Activated CD4-positive, alpha-beta T cell treated with anti-CD3 and anti-CD28 coated beads for 1 hour (primary cell): ENCODE data around the gene SCIMP.
"Not testable (repeated sequence)": the region's sequence is repeated elsewhere in the genome, so short reads cannot be mapped to it uniquely, and the experiment has no call there.

ENCODE experiments used
- DNase-seq: peaks from one replicate; pipeline ENCODE4 v3.0.0-alpha.2; 2020

The SCIMP gene

DNA sequence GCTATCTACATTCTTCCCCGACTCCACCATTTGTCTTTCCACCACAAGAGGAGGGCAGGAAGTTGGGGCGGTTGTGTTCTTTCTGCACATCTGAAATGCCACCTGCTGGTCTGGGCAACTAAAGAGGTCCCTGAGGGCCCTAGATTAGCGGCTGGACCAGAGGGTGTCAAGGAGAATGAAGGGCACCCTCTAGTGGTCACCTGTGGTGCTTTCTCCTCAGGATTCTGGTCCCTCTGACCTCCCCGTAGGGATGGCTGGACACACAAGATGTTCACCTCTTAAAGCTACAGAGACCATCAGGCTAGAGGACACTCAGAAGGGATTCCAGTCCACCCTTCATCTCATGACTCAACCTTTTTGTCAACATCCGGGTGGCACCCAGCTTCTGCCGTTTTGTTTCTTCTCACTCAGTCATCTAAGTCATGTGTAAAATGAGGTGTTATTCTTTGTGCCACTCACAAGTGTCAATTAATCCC is 2.9 kb upstream of the SCIMP start:
- no peak for DNase-seq

DNA sequence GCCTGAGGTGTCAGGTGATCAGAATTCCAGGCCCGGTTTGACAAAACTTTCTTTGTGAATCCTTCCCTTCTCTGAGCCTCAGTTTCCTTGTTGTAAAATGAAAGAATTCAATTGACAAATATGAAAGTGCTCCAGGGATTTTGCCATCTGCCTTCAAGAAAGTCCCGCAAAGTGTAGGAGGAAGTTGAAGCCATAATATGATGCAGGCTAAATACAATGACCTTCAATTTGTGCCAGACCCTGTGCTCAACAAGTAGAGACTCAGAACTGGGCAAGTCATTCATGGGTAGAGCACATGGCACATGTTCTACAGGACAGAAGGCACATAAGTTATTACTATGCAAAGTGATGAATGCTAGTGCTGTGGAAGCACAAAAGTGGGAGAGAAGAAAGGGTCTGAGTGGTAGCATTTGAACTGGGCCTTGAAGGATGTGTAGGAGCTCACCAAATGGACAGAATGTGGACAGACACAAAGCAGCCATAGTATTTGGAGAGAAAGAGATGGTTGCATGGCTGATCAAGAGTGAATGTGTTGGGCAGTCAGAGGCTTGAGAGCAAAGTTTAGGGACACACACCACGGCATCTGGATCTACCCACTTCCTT is 2.4 kb upstream of the SCIMP start:
- no peak for DNase-seq

DNA sequence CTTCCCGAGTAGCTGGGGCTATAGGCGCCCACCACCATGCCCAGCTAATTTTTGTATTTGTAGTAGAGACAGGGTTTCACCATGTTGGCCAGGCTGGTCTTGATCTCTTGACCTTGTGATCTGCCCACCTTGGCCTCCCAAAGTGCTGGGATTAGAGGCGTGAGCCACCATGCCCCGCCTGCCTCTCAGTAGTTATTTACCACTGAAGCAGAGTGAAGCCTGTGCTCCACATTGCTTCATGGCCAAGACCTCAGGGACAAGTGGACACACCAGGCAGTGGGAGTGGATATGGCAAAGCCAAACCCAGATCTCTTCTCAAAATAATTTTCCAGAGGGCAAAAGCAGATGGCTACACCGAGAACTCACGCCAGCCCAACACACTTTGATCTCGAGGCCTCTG is 1.2 kb downstream of the SCIMP start:
- not testable (repeated sequence) for DNase-seq

DNA sequence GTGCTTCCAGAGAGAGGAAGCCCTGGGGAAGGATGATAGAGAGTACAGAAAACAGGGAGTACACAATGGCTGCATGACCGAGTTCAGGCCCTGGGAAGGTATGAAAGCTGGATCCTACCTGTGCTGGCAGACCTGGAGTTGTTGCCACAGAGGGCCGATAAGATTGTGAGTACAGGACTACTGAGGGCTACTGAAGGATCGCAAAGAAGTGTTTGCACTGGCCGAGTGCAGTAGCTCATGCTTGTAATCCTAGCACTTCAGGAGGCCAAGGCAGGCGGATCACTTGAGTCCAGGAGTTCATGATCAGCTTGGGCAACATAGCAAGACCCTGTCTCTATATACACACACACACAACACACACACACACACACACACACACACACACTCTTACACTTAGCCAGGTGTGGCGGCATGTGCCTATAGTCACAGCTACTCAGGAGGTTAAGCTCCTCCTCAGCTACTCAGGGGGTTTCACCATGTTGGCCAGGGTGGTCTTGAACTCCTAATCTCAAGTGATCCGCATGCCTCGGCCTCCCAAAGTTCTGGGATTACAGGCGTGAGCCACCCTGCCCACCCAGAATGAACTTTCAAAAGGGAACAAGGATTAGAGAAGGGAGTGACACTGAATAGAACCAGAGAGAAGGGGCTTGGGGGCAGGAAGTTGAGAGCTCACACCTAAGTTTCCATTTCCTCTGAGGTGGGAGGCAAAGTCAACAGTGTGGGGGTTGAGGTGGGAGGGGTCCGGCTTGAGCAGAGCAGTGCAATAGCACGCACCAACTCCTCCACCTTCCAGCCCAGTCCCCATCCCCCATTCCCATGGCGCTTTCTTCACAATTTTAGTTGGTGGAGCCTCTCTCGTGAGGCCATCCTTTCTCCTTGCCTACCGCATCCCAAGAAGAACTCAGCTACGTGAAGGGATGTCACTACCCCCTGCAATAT is 7.5 kb downstream of the SCIMP start:
- no peak for DNase-seq

DNA sequence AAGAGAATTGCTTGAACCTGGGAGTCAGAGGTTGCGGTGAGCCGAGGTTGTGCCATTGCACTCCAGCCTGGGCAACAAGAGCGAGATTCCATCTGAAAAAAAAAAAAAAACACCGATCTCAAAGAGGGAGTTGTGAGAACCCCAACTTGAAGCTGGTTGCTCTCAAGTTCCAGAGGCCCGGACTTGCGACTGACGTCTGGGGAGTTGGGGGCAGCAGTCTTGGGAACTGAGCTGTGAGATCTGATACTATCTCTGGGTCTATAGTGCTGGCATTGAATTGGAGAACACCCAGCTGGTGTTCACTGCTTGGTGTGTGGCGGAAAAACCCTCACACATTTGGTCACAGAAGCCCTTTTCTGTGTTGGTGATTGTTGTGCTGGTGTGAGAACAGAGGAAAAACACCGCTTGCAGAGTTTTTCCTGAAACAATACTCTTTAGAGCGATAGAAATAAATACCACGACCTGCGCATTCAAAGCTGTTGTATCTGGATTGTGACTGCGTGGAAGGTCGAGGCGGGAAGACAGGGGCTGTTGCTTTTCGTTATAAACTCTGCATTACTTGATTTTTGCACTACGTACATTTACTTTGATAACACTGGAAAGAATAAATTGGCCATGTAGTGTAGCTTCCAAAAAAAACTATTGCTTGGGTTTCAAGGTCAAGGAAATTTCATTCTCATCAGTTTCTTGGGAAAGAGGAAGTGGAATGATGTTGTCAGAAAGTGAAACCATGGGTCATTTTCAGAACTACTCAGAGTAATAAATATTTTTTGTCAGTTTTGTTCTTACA is 8.8 kb downstream of the SCIMP start:
- no peak for DNase-seq

DNA sequence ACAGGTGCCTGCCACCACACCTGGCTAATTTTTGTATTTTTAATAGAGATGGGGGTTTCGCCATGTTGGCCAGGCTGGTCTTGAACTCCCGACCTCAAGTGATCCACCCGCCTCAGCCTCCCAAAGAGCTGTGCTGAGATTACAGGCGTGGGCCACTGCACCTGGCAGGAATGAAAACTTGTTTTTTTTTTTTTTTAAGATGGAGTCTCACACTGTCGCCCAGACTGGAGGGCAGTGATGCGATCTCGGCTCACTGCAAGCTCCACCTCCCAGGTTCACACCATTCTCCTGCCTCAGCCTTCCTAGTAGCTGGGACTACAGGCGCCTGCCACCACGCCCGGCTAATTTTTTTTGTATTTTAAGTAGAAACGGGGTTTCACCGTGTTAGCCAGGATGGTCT is 12.7 kb downstream of the SCIMP start:
- not testable (repeated sequence) for DNase-seq

DNA sequence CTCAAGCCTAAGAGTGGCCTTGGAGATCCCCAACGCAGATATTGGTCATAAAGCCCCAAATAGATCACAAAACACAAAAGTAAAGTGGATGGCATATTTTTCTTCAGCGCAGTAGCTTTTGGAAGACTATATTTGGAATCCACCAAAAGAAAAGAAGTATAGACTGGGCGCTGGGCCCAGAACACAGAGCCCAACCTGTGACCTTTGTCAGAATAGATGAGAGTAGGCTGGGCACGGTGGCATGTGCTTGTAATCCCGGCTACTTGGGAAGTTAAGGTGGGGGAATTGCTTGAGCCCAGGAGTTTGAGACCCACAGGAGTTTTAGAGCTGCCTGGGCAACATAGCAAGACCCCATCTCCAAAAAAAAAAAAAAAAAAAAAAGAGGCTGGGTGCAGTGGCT is 14.6 kb downstream of the SCIMP start:
- no peak for DNase-seq

DNA sequence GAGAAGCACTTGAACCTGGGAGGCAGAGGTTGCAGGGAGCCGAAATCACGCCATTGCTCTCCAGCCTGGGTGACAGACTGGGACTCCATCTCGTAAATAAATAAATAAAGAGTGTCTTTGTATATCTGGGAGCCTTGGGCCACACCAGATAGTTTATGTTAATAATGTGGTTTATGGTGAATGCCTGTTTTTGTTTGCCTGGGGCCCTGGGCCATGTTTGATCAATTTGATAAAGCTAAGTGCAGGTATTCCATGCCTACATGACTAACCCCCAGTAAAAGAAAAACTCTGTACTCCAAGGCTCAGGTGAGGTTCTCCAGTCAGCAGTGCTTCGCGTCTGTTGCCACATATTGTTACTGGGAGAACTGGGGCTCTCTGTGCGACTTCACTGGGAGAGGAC is 15.1 kb downstream of the SCIMP start:
- DNase-seq: no peak

DNA sequence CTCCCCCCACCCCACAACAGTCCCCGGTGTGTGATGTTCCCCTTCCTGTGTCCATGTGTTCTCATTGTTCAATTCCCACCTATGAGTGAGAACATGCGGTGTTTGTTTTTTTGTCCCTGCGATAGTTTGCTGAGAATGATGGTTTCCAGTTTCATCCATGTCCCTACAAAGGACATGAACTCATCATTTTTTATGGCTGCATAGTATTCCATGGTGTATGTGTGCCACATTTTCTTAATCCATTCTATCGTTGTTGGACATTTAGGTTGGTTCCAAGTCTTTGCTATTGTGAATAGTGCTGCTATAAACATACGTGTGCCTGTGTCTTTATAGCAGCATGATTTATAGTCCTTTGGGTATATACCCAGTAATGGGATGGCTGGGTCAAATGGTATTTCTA is 17.1 kb downstream of the SCIMP start:
- DNase-seq: not testable (repeated sequence)

DNA sequence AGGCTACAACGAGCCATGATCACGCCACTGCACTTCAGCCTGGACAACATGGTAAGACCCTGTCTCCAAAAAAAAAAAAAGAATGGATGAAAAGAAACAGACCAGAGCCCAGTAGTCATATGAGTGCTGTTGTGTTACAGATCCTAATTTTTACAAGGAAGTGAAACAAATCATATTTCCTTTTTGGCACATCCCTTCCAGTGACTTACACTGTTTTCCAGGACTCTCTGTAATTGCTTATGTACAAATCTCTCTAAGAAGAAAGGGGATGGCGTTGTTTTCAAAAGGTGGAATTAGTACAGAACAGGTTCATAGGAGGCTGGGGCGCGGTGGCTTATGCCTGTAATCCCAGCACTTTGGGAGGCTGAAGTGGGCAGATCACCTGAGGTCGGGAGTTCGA is 23.2 kb downstream of the SCIMP start:
- DNase-seq: no peak

DNA sequence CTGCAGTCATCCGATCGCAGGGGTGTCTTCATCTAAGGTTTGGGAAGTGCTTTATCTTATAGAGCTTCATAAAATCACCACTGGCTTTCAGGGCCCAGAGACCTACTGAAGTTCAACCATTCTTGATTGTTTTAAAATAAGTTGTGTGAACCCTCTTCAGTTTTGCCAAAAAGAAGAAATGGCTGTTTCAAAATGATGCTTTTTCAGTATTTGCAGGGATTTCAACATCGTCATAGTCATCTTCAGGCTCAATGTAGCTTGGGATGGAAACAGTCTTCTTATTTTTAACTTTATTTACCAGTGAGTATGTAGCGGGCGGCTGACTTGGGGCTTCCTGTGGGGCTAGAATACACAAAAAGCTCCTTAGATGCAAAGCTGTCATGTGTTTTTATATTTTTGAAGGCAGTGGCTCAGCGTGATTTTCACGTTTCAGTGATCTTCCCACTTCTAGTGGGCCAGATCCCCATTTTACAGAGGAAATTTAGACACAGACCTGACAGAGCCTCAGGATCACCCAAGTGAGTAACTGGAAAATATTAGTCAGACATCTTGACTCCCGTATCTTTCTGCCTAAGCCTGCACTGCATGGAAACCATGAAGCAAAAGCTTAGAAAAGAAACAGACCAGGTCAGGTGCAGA is 23.9 kb downstream of the SCIMP start:
- no peak for DNase-seq

DNA sequence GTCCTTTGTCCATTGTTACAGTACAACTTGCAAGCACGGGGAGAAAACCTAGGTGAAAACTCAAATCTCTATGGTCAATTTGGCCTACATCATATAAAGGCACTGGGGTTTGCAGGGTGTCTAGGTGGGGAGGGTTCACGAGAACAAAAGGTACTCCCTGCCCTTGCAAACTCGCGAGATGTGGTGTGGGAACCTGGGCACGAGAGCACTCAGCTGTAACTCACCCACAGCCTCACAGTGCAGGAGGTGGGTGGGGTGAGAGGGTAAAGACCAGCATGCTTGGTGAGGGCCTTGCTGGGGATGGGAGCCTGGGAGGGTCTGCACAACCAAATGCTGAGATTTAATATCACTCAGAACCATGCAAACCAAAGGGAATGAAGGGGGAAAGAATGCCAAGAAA is 24.6 kb downstream of the SCIMP start:
- no peak for DNase-seq

DNA sequence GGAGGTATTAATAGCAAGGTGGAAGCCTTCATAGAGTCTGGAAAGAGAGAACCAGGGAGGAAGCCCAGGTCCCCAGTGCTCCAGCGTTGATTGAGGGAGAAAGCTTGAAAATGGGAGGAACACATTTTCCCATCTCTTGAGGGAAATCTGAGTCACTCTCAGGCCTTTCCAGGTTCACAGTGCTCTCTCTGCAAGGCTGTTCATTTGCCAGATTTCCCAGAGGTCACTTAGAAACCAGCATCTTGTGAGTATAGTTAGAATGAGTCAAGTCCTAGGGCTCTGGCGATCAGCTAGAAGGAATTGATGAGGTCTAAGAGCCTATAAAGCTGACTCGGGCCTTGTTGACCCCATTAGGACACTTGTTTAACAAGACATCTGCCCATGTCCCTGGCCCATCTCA is 25.3 kb downstream of the SCIMP start:
- no peak for DNase-seq

DNA sequence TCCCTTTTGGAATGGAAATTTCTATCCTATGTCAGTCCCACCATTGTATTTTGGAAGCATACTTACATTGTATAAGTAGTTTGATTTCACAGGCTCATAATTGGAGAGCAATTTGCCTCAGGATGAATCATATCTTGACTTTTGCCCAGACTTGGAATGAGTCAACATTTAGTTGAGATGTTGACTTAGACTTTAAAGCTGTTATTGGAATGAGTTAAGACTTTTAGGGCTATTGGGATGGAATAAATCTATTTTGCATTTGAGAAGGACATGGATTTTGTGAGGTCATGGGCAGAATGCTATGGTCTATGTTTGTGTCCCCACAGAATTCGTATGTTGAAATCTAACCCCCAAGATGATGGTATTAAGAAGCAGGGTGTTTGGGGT is 30.8 kb downstream of the SCIMP start:
- no peak for DNase-seq

DNA sequence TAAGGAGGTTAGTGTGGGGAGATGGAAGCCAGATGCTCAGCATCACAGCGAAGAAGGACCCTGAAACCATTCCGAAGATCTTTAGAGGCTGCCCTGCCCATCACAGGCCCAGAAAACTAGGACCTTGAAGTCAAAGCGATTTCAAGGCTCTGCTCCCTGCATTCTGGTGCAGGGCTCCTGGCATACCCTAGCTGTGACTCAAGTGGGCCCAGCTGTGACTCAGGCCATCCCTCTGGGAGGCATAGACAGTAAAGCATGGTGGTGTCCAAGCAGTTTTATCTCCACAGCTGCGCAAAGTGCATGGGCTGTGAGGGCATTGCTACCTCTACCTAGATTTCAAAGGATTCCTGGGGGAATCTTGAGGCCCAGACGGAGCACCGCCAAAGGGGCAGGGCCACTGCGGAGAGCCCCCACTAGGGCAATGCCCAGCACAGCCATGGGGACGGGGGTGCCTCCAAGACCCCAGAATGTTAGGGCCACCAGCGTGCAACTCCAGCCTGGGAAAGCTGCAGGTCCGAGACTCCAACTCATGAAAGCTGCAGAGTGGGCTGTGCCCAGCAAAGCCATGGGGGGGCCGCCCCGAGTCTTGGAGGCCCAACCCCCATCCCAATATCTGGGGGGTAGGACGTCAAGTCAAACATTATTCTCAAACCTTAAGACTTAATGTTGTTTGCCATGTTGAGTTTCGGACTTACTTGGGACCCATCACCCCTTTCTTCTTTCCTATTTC is 31.3 kb downstream of the SCIMP start:
- no peak for DNase-seq

DNA sequence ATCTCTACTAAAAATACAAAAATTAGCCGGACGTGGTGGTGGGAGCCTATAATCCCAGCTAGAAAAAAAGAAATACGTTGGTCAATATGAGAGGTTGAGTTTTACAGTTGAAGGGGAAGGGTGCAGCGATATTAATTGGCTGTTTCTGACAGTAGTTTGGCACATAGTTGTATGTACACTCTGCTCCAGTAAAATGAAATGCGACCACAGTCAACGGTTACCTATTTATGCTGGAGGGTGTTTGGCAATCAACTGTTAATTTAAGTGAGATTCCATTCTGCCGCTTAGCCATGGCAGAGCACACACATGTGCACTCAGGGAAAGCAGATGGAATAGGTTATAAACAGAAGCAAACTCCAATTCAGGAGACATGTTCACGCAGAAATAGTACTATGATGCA is 33.6 kb downstream of the SCIMP start:
- no peak for DNase-seq

DNA sequence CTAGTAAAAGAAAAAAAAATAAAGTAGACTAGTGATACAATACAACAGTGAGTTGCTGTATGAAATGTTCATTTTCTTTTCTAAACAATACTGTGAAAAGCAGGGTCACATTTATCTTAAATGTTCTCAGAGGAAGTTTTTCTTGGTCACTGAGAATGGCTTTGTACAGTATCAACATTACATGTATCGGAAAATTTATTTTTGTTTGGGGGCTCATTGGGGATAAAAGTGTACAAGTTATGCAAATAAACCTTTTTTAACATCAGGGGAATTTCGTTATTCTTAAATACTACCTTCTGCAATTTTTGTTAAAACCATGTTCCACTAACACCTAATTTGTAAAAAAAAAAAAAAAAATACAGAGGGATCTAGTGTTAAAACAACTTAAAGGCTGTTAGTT is 34.3 kb downstream of the SCIMP start:
- no peak for DNase-seq

DNA sequence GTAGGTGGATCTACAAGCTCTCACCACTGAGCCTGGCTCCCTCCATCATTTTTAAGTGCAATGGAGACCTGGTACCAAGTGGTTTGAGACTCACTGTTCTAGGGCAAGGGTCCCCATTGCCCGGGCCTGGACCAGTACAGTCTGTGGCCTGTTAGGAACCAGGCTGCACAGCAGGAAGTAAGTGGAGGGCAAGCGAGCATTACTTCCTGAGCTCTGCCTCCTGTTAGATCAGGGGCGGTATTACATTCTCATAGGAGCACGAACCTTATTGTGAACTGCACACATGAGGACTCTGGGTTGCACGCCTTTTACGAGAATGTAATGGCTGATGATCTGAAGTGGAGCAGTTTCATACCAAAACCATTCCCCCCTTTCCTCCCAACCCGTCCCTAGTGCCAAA is 36.2 kb downstream of the SCIMP start:
- DNase-seq: no peak

DNA sequence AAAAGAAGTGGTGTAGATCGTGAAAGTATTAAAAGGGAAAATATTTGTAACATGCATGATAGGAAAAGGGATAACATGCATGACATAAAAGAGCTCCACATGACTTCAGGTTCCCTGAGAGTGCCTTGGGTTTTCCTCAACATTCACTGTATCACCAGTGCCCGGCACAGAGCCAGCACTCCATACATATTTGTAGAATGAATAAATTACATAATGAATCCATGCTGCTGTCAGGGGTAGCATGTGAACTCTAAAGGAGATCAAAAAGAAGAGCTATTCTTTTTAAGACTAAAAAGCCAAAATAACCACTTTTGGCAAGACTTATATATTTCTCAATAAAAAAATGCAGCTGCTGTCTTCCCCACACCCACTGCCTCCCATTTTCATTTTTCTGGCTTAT is 40.3 kb downstream of the SCIMP start:
- DNase-seq: no peak

DNA sequence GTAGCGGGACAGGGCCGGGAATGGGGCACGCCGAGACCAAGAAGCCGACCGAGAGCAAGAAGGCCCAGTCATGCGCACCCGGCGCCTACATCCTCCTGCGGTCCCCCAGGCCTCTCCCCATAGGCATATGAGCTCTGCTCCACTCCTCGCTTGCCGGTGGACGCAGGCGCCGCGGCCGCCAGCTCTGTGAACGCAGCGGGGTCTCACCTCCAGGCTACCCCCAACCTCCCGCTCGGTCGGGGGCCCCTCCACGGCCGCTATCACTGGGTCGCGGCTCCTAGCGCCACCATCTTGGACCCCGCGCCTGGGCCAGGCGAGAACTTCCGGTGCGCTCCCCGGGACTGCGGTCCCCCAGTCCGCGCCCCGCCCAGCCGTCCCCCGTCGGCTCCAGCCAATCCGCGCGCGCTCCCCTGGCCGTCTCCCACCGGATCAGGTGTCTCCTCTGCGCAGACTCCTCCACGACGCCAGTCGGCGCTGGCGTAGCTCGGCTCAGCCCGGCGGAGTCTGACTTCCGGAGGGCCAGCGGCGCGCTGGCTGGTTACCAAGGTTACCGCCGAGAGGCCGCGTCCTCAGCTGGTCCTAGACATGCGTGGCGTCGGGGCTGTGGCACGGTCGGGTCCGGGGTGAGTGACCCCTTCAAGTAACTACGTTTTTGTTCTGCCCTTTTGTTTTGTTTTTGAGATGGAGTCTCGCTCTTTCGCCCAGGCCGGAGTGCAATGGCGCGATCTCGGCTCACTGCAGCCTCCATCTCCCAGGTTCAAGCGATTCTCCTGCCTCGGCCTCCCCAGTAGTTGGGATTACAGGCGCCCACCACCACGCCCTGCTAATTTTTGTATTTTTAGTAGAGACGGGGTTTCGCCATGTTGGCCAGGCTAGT is 42.9 kb downstream of the SCIMP start, which contains the start of gene ZNF594:
Gene ZNF594 (minus strand): TSS at position 328 of the 877 bp plus-strand sequence. CDS start 7,612 bp downstream, outside the sequence.
- peak; percentile 95 for DNase-seq

DNA sequence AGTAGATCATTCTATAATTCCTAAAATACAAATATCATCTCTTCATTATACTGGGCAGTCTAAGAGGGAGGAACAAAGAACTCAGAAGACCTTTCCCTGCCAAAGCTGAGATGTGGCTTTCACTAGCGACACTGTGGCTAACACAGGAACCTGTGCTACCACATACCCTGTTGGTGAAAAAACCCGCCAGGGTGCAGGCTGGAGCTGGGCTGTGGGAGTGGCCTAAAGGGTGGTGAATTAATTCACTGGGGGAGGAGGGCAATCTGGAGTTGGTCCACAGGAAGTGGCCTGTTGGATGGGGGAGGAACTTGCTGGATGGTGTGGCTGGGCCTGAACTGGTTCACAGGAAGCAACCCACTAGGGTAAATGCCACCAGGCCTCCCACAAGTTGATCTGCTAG is 50.4 kb downstream of the SCIMP start:
- no peak for DNase-seq
